ENCODE data around the gene ANKRD6.

The ANKRD6 gene

DNA sequence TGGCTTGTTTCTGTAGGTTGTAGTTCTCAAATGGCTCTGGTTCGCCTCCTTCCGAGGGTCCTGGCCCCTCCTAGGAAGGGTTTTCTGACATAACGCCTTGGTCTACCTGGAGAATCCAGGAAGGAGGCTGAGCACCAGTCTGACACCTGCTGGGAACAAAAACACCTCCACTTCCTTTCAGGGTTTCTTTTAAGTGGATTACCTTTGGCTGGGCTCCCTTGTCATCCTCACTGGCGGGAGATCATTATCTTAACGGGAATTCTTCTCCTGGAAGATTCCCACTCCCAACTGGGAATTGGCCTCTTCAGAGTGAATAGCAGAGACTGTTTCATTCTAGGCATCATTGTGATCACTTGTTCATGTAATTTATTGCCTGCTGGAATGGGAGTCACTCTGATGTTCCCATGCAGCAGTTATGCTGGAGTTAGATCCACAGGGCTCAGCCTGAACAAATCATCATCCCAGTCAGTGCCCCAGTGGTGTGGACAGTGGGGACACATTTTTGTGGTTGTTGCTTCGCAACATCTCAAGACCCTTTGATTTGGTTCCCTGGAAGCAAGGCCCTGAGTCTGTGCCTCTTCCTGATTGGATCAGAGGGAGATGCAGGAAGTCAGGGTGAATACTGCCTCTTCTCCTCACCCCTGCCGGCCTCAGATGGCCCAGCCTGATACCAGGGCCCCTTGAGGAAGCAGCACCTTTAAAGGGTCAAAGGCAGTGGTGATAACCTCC is 156.5 kb downstream of the ANKRD6 start:
- Histone ChIP-seq H3K27ac (ENCODE audit: low read depth, low read length) (no peak overlapping the region), H3K36me3 (ENCODE audit: low read length) (no peaks in the 10 kb centered on the region), H3K79me2 (ENCODE audit: insufficient read depth, low read length) (no peaks in the 10 kb centered on the region), H4K20me1 (ENCODE audit: low read depth, low read length) (no peaks in the 10 kb centered on the region), H3K27me3 (ENCODE audit: low read length) (no peaks in the 10 kb centered on the region), H3K4me2 (ENCODE audit: low read depth, low read length, poor library complexity, severe bottlenecking) (no peak overlapping the region), H3K9ac (ENCODE audit: low read length) (no peak overlapping the region), H3K9me3 (ENCODE audit: insufficient read depth, low read length) (no peaks in the 10 kb centered on the region), H2AFZ (ENCODE audit: low read depth, low read length, severe bottlenecking) (no peak overlapping the region), H3K9me2 (replicated peaks; ENCODE audit: insufficient read depth, low read length) (no peaks in the 10 kb centered on the region), H3K4me3 (ENCODE audit: insufficient read depth, low read length, poor library complexity, severe bottlenecking) (no peak overlapping the region), H3F3A (ENCODE audit: insufficient read depth) (no peaks in the 10 kb centered on the region)
- TF ChIP-seq EZH2phosphoT487 (conservative IDR thresholded peaks at IDR 0.05; ENCODE audit: low read length): no peak

DNA sequence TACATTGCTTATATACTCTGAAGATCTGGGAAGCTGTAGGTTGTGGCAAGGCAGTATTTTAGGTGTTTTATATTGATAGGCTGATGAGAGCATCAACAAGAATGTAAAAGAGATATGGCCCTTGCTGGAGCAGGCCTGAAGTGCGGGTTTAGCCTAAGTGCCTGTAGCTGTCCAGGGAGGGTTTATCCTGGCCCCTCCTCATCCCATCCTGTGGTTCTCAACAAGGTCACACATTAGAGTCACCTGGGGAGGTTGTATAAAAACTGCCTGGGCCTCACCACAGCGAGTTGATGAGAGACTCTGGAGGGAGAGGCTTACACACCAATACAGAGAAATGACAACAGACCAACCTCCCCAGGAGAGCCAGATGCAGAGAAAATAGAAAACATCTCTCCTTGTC is 157.2 kb downstream of the ANKRD6 start:
- Histone ChIP-seq H3K36me3 (ENCODE audit: low read length) (no peaks in the 10 kb centered on the region), H3K27ac (ENCODE audit: low read depth, low read length) (no peak overlapping the region), H3K4me2 (ENCODE audit: low read depth, low read length, poor library complexity, severe bottlenecking) (no peak overlapping the region), H3K9me3 (ENCODE audit: insufficient read depth, low read length) (no peaks in the 10 kb centered on the region), H3F3A (ENCODE audit: insufficient read depth) (no peaks in the 10 kb centered on the region), H3K9me2 (replicated peaks; ENCODE audit: insufficient read depth, low read length) (no peaks in the 10 kb centered on the region), H3K27me3 (ENCODE audit: low read length) (no peaks in the 10 kb centered on the region), H3K9ac (ENCODE audit: low read length) (no peak overlapping the region), H2AFZ (ENCODE audit: low read depth, low read length, severe bottlenecking) (no peak overlapping the region), H3K4me3 (ENCODE audit: insufficient read depth, low read length, poor library complexity, severe bottlenecking) (no peak overlapping the region), H3K79me2 (ENCODE audit: insufficient read depth, low read length) (no peaks in the 10 kb centered on the region), H4K20me1 (ENCODE audit: low read depth, low read length) (no peaks in the 10 kb centered on the region)
- TF ChIP-seq CTCF (IDR thresholded peaks at IDR 0.05; ENCODE audit: insufficient read depth, low read length, poor library complexity, severe bottlenecking): no peak
- TF ChIP-seq EZH2phosphoT487 (conservative IDR thresholded peaks at IDR 0.05; ENCODE audit: low read length): no peak

- Histone ChIP-seq H3K27me3 (ENCODE audit: low read length) (no peaks in the 10 kb centered on the region), H3K9ac (ENCODE audit: low read length) (no peak overlapping the region), H3K9me3 (ENCODE audit: insufficient read depth, low read length) (no peaks in the 10 kb centered on the region), H3K4me3 (ENCODE audit: insufficient read depth, low read length, poor library complexity, severe bottlenecking) (no peak overlapping the region), H3K9me2 (replicated peaks; ENCODE audit: insufficient read depth, low read length) (no peaks in the 10 kb centered on the region), H3K36me3 (ENCODE audit: low read length) (no peaks in the 10 kb centered on the region), H3K27ac (ENCODE audit: low read depth, low read length) (no peak overlapping the region), H3F3A (ENCODE audit: insufficient read depth) (no peaks in the 10 kb centered on the region), H3K79me2 (ENCODE audit: insufficient read depth, low read length) (no peaks in the 10 kb centered on the region), H4K20me1 (ENCODE audit: low read depth, low read length) (no peaks in the 10 kb centered on the region), H2AFZ (ENCODE audit: low read depth, low read length, severe bottlenecking) (no peak overlapping the region), H3K4me2 (ENCODE audit: low read depth, low read length, poor library complexity, severe bottlenecking) (no peak overlapping the region)
- TF ChIP-seq CTCF (IDR thresholded peaks at IDR 0.05; ENCODE audit: insufficient read depth, low read length, poor library complexity, severe bottlenecking): no peak
- no peak for TF ChIP-seq EZH2phosphoT487 (conservative IDR thresholded peaks at IDR 0.05; ENCODE audit: low read length)
Observed at GRCh38 chr6:89591745-89592144, 158.8 kb downstream of the ANKRD6 start.

GRCh38 chr6:89596056-89596455 is 163.1 kb downstream of the ANKRD6 start:
- H3K27me3 ChIP-seq (ENCODE audit: low read length): no peaks in the 10 kb centered on the region
- TF ChIP-seq EZH2phosphoT487 (conservative IDR thresholded peaks at IDR 0.05; ENCODE audit: low read length): no peak
- TF ChIP-seq CTCF (IDR thresholded peaks at IDR 0.05; ENCODE audit: insufficient read depth, low read length, poor library complexity, severe bottlenecking): no peak
- no peaks in the 10 kb centered on the region for H3K9me3 ChIP-seq (ENCODE audit: insufficient read depth, low read length)
- no peak overlapping the region for H3K4me2 ChIP-seq (ENCODE audit: low read depth, low read length, poor library complexity, severe bottlenecking)
- H3K79me2 ChIP-seq (ENCODE audit: insufficient read depth, low read length): no peaks in the 10 kb centered on the region
- no peaks in the 10 kb centered on the region for H4K20me1 ChIP-seq (ENCODE audit: low read depth, low read length)
- H3K9me2 ChIP-seq (replicated peaks; ENCODE audit: insufficient read depth, low read length): no peaks in the 10 kb centered on the region
- H2AFZ ChIP-seq (ENCODE audit: low read depth, low read length, severe bottlenecking): no peak overlapping the region
- no peak overlapping the region for H3K9ac ChIP-seq (ENCODE audit: low read length)
- H3K36me3 ChIP-seq (ENCODE audit: low read length): no peaks in the 10 kb centered on the region
- H3K27ac ChIP-seq (ENCODE audit: low read depth, low read length): no peak overlapping the region
- H3K4me3 ChIP-seq (ENCODE audit: insufficient read depth, low read length, poor library complexity, severe bottlenecking): no peak overlapping the region
- H3F3A ChIP-seq (ENCODE audit: insufficient read depth): no peaks in the 10 kb centered on the region
